Inflammatory macrophage treated with lipopolysaccharide for 4 hours (primary cell): ENCODE measurements around the gene LSP1.

ENCODE experiments used
- DNase-seq: peaks from one replicate; pipeline ENCODE4 v3.0.0-alpha.2; 2020

The LSP1 gene

GRCh38 chr11:1851468-1852180, 1.3 kb upstream of the LSP1 start:
- no peak for DNase-seq

GRCh38 chr11:1852271-1852876, 510 bp upstream of the LSP1 start:
- DNase-seq = no peak

GRCh38 chr11:1853376-1854131, 670 bp downstream of the LSP1 start:
- DNase-seq = no peak

- DNase-seq = no peak
Measured at GRCh38 chr11:1854132-1854948, 1.5 kb downstream of the LSP1 start.

GRCh38 chr11:1854949-1855885, 2.3 kb downstream of the LSP1 start:
- peak; percentile 66 for DNase-seq

GRCh38 chr11:1855886-1856265, 3.0 kb downstream of the LSP1 start:
- DNase-seq = no peak

GRCh38 chr11:1856306-1857005, 3.6 kb downstream of the LSP1 start:
- no peak for DNase-seq

GRCh38 chr11:1857064-1857463, 4.2 kb downstream of the LSP1 start:
- DNase-seq = no peak

GRCh38 chr11:1858154-1858553, 5.3 kb downstream of the LSP1 start:
- peak; percentile 65 for DNase-seq

GRCh38 chr11:1858576-1858975, 5.7 kb downstream of the LSP1 start:
- no peak for DNase-seq

- no peak for DNase-seq
Measured at GRCh38 chr11:1859004-1859403, 6.1 kb downstream of the LSP1 start.

- no peak for DNase-seq
Measured at GRCh38 chr11:1860108-1860507, 7.2 kb downstream of the LSP1 start.

- no peak for DNase-seq
Measured at GRCh38 chr11:1861435-1862411, 8.8 kb downstream of the LSP1 start.

- peak; percentile 36 for DNase-seq
Measured at GRCh38 chr11:1862588-1863351, 9.9 kb downstream of the LSP1 start.

GRCh38 chr11:1863352-1864216, 10.7 kb downstream of the LSP1 start:
- DNase-seq = peak; percentile 61

GRCh38 chr11:1864231-1864630, 11.3 kb downstream of the LSP1 start:
- DNase-seq = no peak

- DNase-seq = no peak
Measured at GRCh38 chr11:1864831-1865665, 12.2 kb downstream of the LSP1 start.
